HG03575 (cell line): ENCODE measurements around the gene CEBPB.

Experiments used
- ATAC-seq: cut with Tn5 transposase; IDR thresholded peaks from one replicate; pipeline ENCODE4 v1.9.1; 2021; ENCODE audit not compliant: unreplicated experiment, insufficient number of reproducible peaks, low FRiP score; ENCODE audit errors: extremely low read depth

The CEBPB gene

DNA sequence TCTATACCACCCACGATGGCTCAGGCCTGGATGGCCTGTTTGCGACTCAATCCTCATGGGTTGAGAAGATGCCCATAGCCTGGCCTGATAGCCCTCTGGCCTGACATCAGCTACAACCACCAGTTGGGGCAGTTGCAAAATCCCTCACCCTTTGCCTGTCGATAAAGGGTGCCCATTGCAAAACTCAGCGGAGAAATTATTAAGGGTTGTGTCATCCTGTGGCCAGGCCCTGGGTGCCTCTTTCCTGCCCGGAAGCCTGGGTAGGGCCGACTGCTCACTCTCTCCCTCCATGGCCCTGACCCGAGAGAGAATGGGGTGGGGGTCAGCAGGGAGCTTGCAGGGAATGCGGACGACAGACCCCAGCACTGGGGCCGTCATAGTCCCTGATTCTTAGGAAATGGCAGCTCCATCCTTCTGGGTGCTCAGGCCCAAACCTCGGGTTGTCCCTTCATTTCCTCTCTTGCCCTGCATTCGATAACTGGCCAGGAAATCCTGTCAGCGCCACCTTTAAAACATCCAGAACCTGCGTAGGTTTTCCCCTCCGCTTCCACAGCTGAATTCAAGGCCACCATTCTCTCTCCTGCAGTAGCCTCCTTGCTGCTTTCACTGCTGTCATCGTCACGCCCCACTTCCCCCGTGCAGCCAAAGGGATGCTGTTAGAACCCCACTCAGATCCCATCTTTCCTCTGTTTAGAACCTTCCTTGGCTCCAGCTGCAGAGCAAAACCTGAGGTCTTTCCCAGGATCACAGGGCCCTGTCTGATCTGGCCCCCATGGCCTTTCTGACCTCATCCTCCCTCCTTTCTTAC lies 31.1 kb downstream of the CEBPB start:
- ATAC-seq = no peak

DNA sequence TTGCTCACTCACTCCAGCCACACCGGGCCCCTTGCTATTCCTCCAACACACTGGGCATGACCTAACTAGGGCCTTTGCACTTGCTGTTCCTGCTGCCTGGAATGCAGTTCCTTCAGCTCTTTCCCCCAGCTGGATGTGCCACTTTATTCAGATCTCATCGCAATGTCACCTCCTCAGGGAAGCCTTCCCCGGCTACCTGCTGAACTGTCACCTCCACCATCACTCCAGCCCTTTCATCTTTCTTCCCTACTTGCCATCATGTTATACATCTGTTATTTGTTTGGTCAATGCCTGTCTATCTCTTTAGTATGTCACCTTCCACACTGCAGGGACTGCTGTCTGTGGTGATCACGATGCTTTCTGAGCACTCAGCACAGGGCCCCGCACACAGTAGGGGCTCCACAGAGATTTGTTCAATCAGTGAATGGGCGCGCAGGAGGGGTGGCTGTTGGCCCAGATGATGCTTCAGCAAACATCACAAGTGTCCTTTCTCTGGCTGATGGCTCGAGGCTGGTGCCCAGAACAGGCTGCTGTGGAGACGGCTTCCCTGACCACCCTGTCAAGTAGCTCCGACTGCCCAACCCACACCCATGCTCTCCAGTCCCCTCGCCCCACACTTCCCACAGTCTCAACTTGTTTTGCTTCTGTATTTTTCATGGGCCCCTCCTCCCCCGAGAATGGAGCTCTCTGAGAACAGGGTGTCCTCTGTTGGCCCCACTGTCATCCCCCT lies 31.8 kb downstream of the CEBPB start:
- no peak for ATAC-seq

DNA sequence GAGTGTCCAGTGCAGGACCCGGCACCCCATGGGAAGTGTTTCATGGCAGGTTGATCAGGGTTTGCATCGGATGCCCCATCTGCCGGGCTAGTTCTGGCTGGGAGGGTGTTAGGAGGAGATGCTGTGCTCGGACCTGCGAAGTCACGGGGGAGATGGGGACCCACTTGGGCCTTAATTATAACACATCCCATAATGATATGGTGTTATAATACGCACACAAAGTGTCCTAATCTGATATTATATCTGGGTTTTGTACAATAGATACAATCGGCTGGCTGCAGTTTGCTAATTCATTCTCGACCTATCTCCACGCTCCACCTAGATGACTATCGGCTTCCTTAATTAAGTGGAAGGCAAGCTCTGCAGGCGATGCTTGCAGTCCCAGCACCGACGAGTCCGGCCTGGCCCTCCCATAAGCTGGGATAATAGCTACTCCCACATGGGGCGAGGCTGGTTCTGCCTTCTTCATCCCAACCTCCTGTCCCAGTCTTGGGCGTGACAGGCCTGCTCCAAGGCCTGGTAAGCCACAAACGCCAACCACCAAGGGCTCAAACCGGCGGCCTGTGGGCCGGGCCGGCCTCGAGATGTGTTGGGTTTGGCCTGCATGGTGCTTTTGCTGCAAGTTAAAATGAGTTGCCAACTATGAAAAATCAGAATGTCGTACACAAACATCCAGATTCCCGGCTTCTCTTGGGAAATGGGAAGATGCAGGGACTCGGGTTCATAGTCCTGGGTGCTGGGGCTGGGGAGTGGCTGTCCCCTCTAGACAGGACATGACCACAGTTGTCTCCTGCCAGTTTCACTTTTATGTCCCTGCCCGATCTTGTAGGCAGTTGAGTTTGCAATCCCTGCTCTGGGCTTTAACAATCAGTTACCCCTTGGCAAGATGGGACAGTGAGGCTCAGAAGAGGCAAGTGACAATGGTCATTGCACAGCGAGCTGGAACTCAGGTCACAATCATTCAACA lies 32.7 kb downstream of the CEBPB start:
- ATAC-seq = no peak

DNA sequence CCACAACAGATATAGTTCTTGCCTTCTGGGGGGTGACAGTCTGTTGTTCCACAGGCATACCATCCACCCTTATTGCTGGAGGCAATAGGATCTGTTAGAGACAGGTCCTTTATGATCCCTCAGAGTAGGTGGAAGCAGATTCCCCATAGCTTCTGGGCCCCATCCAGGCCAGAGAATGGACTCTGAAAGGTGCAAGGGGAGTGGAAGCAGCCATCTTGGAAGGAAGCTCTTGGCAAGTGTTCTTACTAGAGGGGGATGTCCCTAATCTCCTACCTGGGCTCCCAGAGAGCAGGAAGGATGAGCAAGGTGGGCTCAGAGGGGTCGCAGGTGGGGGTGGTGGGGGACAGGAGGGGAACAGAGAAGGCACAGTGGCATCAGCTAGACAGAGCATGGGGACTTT lies 33.4 kb downstream of the CEBPB start:
- no peak for ATAC-seq

DNA sequence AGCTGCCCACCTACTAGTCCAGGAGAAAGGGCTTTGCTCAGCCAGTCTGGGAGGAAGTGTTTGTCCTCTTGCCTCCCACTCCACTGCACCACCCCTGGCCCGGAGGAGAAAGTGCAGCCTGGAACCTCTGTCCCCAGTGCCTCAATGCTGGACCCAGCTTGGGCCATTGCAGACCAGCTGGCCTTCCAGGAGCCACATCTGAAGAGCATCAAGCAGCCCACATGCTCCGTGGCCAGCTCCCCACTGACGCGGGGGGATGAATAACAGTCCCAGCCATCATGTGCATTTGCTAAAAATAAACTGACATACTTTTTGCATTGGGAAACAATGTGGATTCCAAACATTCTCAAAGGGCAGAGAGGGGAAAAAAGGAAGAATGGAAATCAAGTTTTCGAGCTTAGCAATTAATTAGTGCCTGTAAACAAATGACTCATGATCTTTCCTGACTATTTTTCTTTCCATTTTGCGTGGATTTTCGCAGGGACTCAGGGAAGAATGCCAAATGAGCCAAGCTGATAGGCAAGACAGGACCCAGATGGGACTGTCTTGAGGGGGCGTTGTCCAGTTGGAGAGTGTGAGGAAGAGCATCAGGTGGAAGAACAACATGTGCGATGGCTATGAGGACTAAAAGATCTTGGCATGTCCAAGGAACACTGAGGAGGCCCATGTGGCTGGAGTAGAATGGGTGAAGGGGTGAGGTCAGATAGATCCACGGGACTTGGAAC lies 34.1 kb downstream of the CEBPB start:
- ATAC-seq = no peak

DNA sequence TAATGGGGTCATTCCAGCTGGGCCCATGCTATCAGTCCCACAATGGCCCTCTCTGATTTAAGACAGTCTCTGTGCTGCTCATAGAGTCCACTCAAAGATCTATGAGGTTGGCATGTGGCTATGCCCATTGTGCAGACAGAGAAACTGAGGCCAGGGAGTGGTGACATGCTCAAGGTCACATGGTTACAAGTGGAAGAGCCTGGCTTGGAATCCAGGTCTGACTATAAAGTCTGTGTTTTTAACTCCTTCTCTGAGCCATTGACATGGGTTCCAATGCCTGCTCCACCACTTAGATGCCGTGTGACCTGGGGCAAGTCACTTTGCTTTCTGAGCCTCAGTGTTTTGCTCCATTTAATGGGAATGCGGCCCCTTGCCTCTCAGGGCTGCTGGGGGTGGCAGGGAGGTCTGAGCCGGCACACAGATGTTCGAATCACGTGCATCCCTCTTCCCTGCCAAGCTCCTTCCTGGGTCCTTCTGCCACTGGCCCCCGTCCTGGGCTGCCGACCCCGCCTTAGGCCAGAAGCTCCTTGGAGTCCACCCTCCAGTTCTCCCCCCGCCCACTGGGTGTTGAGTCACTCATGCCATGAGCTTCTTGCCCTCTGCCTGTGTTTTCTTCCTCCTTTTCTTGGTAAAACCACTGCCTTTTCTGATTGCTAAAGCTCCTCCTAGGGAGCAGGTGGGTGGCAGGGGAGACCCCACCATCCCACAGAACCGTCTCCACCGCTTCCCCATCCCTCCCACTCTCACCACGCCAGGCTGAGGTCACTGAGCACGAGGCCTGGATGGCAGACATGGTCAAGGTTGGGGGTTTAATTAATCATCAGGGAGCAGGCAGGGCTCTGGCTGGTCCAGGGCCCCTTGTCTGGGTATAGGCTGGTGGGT lies 35.7 kb downstream of the CEBPB start:
- no peak for ATAC-seq

DNA sequence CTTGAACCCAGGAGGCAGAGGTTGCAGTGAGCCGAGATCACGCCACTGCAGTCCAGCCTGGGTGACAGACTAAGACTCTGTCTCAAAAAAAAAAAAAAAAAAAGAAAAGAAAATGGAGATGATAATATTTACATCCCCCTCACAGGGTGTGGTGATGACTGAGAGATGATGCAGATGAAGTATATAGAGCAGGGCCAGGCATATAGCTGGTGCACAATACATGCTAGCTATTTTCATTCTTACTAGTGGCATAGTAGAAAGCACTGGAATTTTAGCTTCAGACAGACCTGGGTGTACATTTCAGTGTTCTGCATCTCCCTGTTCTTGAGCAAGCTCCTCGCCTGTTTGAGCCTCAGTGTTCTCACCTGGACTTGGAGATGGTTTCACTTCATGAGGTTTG lies 36.9 kb downstream of the CEBPB start:
- ATAC-seq = no peak

DNA sequence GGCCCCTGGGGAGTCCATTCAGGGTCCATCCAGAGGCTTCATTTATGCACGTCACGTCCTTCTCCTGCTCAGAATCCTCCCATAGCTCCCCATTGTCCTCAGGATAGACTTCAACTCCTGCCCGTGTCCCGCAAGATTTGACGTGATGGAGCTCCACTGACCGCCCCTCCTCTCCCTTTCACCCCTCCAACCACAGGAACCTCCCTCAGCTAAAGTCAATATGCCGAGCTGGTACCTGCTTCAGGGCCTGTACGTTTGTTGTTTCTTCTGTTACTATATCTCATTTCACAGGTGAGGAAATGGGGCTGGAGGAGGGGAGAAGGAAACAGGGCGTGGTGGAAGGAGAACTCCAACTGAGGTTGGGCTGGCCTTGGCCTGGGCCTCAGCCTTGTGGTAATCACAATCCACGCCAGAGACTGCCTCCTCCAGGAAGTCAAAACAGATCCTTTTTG lies 38.6 kb downstream of the CEBPB start:
- no peak for ATAC-seq

DNA sequence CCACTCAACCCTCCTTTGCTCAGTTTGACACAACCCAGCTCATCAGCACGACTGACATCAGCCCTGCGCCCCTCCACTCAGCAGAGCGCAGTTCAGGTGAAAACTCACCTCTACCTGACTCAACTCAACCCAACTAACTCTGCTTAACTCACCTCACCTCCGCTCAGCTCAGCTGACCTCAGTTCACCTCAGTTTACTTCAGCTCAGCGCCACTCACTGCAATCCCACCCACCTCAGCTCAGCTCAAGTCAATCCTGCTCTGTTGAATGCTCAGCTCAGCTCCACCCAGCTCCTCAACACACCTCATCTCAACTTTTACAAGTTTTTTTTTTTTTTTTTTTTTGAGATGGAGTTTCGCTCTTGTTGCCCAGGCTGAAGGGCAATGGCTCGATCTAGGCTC lies 39.6 kb downstream of the CEBPB start:
- no peak for ATAC-seq

DNA sequence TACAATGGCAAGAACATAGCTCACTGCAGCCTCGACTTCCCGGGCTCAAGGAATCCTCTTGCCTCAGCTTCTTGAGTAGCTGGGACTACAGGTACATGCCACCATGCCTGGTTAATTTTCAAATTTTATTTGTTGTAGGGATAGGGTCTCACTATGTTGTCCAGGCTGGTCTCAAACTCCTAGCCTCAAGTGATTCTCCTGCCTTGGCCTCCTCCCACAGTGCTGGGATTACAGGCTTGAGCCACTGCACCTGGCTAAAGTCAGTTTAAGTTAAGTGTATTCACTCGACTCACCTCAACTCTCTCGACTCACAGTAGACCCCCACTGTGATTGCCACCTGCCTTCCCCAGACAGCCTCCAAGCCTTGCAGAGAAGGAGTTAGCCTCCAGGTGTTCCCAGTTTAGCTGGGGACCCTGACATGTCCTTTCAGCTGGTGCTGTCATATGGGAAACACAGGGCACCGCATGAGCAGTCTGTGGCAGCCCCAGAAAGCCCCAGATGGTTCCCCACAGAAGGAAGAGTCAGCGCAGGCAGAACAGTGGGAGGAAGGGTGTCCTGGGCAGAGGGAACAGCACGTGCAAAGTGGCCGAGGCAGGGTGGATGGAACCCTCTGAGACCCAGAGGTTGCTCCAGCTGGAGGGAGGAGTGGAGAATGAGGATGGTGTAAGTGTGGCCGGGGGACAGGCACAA lies 40.4 kb downstream of the CEBPB start:
- no peak for ATAC-seq

DNA sequence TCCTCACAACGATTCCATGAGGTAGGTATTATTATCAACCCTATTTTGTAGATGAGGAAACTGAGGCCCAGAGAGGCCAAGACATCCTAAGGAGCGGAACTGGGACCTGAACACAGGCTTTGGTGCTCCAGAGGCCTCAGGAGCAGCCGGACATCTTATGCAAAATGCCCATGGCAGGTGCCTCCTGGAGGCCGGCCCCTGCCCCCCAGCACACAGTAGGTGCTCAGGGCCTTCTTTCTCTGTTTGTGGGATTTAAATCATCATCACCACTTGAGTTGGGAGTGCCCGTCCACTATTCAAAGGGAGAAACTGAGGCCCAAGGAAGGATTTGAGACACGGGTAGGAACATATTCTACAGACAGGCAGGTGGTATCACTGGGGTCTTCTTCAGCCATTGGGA lies 41.2 kb downstream of the CEBPB start:
- ATAC-seq = no peak

DNA sequence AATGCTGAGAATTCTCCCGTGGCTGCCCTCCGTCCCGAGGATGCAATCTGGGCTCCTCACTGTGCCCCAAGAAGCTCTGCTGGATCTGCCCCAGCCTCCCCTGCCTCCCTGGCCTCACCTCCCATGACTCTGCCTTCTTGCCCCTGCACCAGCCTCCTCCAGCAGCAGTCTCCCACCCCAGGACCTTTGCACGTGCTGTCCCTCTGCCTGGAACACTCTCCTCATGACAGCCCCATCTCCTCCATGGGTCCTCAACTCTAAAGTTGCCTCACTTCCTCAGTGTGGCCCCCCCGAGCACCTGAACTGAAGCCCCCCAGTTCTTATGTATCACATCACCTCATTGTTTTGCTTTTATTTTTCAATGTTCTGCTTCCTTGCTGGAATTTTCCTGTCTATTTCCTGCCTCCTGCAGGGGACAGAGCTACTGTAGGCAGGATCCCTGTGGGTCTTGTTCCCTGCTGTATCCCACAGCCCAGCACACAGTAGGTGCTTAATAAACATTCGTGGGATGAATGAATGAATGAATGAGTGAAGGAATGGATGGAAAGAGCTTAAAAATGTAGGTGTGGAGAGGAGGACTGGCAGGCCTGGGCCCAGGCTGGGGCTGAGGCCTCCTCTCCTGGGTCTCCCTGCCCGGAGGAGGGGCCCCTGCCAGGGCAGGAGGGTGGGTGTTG lies 42.2 kb downstream of the CEBPB start:
- no peak for ATAC-seq

DNA sequence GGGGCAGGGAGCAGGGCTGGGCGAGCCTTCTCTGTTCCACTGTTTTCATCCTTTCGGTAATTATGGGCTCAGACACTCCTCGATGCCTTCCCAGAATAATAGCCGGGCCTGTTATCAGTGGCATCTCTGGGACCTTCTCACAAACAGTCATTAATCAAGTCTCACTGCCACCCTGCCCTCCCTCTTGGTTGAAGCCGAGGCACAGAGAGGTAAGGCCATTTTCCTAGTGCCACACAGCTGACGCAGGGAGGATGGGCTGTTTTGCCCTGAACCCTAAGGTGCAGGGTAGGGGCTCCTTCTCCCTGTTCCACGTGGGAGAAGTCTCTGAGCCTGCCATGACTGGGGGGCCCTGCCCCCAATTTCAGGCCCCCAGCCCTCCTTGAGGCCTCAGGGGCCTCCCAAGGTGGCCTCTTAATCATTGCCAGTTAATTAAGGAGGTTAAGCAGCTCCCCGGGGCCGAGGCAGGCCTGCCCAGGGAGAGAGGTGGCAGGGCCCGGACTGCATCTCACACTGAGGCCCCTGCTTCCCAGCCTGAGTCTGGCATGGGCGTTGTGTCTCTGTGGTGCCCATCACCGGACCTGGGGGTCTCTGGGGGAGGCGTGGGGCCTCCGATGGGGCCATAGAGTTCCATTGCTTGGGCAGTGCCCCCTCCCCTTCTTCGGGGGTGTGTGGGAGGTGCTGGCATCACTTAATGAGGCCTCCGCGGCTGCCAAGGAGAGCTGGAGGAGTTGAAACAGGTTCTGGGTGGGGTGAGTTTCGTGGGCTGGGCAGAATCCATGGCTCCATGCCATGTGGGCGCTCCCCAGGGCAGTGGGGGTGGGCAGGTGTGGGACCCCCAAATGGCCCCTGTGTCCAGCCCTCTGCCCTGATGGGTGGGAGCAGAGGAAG lies 42.9 kb downstream of the CEBPB start:
- no peak for ATAC-seq

DNA sequence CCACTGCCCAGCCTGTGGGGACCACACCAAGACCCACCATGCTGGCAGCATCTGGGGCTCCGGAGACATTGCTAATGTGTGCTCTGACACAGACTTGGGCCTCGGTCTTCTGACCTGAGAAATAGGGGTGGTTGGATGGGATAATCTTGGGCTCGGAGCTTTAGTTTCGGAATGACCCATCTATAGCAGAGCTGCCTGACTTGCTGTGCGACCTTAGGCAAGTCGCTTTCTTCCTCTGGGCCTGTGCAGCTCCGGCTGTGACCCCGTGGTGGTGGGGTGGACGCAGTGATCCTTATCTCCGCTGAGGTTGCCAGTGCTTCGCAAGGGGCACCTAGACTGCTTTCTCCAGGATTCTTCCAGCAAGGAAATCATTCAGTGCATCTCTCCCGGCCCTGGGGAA lies 43.7 kb downstream of the CEBPB start:
- ATAC-seq = no peak

DNA sequence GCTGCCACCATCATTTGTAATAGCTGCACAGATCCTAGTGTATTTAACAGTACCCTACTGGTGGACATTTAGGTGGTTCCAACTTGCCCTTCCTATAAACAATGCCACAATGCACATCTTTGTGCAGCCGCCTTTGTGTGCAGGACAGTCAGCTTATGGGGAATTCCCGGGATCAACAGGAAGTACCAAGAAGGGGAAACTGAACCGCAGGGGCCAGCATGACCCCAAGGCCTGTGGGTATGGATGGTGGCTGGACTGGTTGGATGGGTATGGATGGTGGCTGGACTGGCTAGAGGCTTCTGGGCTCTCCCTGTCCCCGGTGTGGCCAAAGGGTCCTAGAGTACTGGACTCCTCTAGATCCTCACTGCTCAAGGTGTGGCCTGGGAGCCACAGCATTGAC lies 46.7 kb downstream of the CEBPB start:
- ATAC-seq = no peak
